Stimulated activated CD8-positive, alpha-beta memory T cell treated with anti-CD3 and anti-CD28 coated beads, Interleukin-15, amount 100 ng/mL, for 48 hours (primary cell): Measurements from ENCODE around the gene SH3GL1.

ENCODE experiments used
- DNase-seq, 2 donors: peaks; one replicate each; pipeline ENCODE4 v3.0.0-alpha.2; 2020; ENCODE audit warnings: low read depth in 2 of 2

SH3GL1 gene

DNA sequence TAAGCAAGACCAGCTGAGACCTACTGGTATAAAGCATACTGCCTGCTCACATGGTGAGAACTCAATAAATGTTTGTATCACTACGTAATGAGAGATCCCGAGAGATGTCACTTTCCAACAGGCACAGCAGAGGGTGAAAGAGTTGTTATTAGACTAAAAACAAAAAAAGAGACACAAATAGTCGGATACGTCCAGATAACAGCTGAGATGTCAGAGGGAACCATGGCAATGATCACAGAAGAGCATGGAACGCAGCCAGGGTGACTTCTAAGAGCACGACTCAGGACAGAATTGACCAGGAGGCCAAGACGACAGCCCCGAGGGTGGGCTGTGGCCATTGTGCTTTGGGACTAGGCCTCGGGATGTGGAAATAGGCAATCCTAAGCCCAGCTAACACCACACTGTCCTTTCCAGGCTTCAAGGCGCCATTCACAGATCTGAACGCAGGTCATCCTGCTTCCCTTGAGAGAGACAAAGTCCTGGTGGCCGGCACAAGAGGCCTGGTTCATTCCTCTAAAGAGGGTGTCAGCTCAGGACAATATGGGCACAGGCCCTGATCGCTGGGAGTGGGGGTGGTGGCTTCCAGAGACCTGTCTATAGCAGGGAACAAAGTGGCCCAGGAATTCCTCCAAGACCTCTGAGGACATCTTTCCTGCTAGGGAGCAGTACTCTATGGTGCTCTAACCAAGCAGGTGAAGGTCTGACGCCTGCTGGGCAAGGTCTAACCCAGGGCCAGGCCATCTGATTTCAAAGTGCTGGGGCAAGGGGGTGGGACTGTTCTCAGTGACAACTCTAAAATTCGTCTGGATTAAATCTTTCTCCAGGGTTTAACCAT lies 3.2 kb downstream of the SH3GL1 start:
- DNase-seq: no peak

- no peak for DNase-seq
Measured at GRCh38 chr19:4393947-4394590, 6.3 kb downstream of the SH3GL1 start.

DNA sequence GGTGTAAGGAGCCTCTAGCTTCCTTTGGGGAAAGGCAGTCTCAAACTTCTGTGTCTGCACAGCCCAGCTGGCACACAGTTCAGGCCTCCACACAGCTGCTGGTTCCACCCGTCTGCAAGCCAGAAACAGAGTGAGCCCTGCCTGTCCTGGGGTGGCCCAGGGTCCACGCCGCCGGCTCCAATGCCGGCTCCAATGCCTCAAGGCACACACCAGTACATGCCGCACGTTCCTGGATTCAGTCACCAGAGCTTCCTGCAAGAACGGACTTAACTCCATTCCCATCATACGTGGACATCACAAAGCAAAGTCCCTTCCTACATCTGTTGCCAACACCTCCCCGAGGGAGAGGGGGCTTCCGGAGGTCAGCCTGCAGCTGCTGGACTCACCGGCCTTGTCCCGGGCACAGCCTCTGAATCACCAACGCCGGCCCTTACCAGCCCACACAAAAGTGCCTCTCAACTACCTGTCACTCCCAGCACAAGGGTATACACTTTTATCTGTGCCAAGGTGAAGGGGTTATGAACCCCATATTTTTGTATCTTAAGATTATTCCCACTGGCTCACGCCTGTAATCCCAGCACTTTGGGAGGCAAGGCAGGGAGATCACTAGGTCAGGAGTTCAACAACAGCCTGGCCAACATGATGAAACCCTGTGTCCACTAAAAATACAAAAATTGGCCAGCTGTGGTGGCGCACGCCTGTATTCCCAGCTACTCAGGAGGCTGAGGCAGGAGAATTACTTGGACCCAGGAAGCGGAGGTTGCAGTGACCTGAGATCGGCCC lies 8.5 kb downstream of the SH3GL1 start:
- no peak for DNase-seq

- DNase-seq: no peak
Measured at GRCh38 chr19:4391306-4391693, 9.0 kb downstream of the SH3GL1 start.

- DNase-seq: no peak
Measured at GRCh38 chr19:4390567-4391305, 9.6 kb downstream of the SH3GL1 start.

DNA sequence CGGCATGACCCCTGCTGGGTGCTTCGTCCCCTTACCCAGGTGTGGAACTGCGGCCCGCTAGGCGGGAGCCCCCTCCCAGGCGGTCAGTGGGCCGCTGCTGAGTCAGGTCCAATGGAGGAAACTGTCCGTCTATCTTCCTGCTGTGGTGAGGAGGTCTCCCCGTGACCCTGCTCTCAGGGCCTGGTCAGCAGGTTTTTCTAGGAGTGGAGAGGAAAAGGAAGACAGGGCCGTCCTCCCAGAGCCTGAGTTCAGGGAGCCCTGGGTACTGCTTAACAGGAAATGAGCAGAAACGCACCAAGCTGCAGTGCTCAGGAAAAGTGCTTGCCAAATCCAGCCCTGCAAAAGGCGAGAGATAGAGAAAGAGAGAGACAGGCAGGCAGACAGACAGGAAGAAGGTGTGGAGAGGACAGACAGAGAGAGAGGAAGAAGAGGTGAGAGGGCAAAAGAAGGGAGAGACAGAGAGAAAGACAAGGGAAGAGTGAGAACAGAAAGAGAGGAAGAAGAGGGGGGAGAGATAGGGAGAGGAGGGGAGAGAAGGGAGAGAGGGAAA lies 10.3 kb downstream of the SH3GL1 start:
- DNase-seq: no peak

DNA sequence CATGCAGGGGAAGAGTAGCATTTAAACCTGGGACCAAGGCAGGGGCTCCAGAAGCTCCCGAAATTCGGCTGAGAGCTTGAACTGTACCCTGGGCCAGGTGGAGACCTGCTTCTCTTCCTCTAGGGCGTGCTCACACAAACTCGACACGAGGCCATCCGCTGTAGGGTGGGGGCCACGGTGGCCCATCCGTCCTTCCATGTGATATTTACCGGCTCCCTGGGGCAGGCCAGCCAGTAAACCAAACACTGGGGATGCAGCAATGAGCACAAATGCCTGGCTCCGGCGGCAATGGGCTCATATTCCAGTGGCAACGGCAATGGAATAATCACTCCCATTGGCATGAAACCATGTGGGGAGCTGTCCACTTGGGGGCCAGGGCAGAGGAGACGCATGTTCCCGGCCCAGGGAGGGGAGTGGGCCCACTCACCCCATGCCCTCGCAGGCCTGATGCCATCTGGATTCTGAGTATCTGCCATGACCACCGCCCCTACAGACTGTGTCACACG lies 10.8 kb downstream of the SH3GL1 start:
- no peak for DNase-seq

- DNase-seq: no peak
Measured at GRCh38 chr19:4389064-4389375, 11.3 kb downstream of the SH3GL1 start.

GRCh38 chr19:4388337-4389063 lies 11.8 kb downstream of the SH3GL1 start:
- DNase-seq: no peak

DNA sequence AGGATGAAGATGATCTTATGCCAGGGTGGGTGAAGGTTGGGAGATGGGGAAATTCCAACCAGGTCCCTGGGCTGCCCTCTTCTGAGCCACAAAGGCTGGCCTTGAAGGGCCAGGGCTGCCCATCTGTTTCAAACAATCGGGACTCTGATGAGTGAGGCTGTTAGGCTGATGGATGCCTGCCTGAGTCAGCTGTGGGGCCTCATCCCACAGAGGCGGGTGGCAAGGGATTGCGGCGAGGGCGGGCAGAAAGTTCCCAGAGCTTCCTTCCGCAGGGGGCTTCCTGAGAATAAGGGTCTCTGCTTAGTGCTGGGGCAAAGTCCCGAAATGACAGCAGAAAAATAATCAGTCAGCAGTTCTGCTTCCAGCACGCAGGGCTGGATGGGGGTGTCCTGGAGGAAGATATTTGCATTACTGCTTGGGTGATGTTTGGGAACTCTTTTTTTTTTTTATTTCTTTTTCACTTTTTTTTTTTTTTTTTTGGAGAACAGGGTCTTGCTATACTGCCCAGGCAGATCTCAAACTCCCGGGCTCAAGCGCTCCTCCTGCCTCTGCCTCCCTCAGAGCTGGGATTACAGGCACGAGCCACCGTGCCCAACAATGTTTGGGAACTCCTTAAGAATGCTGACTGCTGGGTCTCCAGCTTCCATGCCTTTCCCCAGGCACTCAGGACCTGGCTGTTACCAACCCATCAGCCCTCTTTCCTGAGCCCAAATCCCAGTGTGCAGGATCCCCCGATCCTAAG lies 14.1 kb downstream of the SH3GL1 start:
- DNase-seq: no peak

DNA sequence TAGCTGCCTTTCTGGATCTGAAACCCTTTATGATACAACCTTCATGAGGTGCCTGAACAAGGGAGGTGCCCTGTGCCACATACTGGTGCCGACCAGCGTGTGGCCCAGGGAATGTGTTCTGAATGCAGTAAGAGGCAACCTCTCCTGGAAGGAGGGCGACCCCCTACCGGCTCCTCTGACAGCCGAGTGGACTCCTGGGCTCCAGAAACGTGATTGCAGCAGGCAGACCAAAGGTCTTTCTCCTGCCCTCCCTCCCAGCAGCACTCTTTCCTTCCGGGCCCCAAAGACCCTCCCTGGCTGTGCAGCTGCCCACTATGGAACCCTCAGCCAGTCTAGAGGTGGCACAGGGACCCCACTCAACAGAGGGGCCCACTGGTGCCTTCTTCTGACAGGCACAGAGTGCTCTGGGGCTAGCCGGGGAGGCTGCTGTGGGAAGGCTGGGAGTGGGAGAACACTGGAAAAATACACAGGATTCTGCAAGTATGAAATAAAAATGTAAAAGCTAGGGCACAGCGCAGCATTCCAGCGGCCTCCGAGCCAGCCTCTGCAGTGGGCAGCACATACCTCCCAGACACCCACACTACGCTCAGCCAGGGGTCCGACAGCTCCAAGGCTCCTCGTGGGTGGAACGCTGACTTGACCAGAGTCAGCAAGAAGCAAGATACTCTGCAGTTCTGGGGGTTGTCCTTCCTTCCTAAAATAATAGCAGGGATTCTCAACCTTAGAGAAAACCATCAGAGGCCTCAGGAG lies 14.9 kb downstream of the SH3GL1 start:
- DNase-seq: no peak

DNA sequence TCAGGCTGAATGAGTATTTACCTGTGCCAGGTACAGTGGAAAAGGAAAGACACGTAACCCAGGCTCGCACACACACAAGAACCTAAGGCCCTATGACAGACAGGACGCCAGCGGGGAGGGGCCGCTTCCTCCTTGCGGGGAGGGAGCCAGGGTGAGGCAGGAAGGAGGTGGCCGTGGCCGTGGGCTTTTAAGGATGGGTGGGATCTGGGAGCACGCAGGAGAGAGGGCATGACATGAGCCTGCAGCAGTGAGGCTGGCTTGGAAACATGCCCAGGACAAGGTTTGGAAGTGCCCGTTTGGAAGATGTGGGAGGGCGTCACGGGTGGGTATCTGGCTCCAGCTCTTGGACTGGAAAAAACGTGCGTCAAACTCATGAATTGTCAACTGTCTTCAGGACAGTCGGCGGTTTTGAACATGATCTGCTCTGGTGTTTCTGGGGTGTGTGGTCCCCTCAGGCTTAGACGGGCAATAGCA lies 20.1 kb downstream of the SH3GL1 start:
- DNase-seq: peak in 1 of 2 donors; percentile 30

- DNase-seq: no peak
Measured at GRCh38 chr19:4379383-4380253, 20.7 kb downstream of the SH3GL1 start.

GRCh38 chr19:4378886-4379285 lies 21.5 kb downstream of the SH3GL1 start:
- DNase-seq: no peak

DNA sequence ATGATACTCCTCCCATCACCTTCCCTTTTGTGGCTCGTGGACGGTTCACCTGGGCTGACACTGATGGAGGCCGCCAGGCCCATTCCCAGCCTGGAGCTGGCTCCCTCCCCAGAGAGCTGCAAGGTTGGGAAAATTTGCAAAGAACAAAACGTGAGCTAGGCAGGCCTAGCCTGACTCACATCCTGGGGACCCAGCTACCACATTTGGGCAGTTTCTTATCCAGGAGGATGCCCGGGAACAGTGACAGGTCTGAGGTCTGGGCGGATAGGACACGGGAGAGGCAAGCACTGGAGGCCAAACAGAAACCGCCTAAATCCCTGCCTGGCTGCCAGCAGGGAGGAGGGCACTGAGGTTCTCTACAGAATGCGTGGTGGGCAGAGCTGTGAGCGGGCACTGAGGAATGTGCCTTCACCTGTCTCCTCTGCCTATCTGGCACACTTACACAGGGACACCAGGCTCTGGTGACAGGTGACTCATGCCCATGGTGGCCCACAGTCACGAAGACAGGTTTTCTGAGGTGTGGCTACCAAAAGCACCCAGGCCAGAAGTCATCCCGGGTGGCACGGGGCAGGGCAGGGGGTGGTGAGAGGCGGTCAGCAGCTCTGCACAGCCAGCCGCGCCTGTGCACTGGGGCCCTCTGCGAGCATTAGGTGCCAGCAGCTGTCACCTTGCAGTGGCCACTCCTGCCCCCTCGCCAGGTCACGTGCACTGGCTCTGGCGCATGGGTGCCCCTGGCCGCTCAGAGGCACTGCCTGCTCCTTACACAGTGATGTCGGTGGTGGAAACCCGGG lies 23.2 kb downstream of the SH3GL1 start:
- no peak for DNase-seq

DNA sequence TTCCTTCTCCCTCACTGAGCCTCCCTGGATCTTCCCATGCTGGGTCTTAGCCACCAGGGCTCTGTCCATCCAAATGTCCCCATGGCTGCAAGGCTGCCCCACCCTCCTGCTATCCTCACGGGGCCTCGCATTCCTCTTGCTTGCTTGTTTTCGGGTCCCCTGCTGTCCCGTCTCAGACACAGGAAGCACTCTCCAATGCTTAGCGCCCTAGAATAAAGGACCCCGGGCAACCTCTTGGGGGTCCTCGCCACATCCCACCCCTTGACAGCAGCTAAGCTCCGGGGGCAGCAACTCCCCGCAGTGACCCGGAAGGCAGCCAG lies 23.7 kb downstream of the SH3GL1 start:
- no peak for DNase-seq

DNA sequence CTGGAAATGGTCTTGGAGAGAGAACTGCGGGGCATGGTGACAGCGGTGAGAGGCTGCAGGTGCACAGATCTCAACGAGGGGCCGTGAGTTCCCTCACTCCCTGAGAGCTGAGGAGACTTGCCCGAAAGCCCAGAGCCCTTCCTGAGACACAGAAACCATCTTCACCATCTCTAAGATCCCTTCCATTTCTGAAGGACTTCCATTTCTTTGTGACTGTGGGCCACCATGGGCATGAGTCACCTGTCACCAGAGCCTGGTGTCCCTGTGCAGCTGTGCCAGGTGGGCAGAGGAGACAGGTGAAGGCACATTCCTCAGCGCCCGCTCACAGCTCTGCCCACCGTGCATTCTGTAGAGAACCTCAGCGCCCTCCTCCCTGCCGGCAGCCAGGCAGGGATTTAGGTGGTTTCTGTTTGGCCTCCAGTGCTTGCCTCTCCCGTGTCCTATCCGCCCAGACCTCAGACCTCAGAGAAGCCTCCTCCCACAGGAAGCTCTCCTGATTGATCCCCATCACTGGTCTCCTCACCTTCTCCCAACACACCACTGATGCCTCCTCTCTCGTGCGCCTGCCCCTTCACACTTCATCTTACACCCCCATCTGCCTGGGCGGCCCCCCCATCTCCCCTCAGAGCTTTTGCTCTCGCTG lies 24.2 kb downstream of the SH3GL1 start:
- no peak for DNase-seq
